Trophoblast cell (in vitro differentiated cells and primary cell): Measurements from ENCODE around the gene UPP2.

Source experiments
- DNase-seq, 2 donors: peaks; one replicate each; pipeline ENCODE4 v3.0.0-alpha.2; 2016
- H2AFZ ChIP-seq: 2 replicates; pipeline ENCODE4 v1.6.1; 2013; ENCODE audit warnings: low read length, moderate library complexity, mild to moderate bottlenecking; ENCODE audit not compliant: insufficient read depth, poor library complexity
- H2AK5ac ChIP-seq: 2 replicates; pipeline ENCODE4 v1.6.1; 2013; ENCODE audit warnings: mild to moderate bottlenecking, low read length
- H2BK120ac ChIP-seq: 2 replicates; pipeline ENCODE4 v1.6.1; 2013; ENCODE audit warnings: low read length, mild to moderate bottlenecking, moderate library complexity; ENCODE audit not compliant: insufficient read depth, poor library complexity
- H2BK12ac ChIP-seq: 2 replicates; pipeline ENCODE4 v1.6.1; 2013; ENCODE audit warnings: mild to moderate bottlenecking, low read length, moderate library complexity
- H2BK5ac ChIP-seq: 2 replicates; pipeline ENCODE4 v1.6.1; 2013; ENCODE audit warnings: low read length, low read depth, moderate library complexity, mild to moderate bottlenecking; ENCODE audit not compliant: poor library complexity
- H3K14ac ChIP-seq: 2 replicates; pipeline ENCODE4 v1.6.1; 2013; ENCODE audit warnings: mild to moderate bottlenecking, low read length
- H3K18ac ChIP-seq: 2 replicates; pipeline ENCODE4 v1.6.1; 2013; ENCODE audit warnings: mild to moderate bottlenecking, low read length
- H3K23ac ChIP-seq: 2 replicates; pipeline ENCODE4 v1.6.1; 2013; ENCODE audit warnings: low read length
- H3K27ac ChIP-seq: 2 replicates; pipeline ENCODE4 v1.5.1; 2013; ENCODE audit warnings: low read depth, mild to moderate bottlenecking, inconsistent platforms, low read length, moderate library complexity
- H3K27me3 ChIP-seq: 2 replicates; pipeline ENCODE4 v1.6.1; 2013; ENCODE audit warnings: inconsistent platforms, mild to moderate bottlenecking, low read length, moderate library complexity; ENCODE audit not compliant: insufficient read depth
- H3K36me3 ChIP-seq, 2 experiments: 1 replicate in 1 of 2; 2 replicates in 1 of 2; pipeline ENCODE4 v1.6.1; 2013; ENCODE audit warnings: low read length in 2 of 2, mild to moderate bottlenecking in 2 of 2, moderate library complexity in 1 of 2; ENCODE audit not compliant: insufficient read depth in 2 of 2, control insufficient read depth in 1 of 2
- H3K4ac ChIP-seq: 2 replicates; pipeline ENCODE4 v1.6.1; 2013; ENCODE audit warnings: low read depth, mild to moderate bottlenecking, low read length, moderate library complexity
- H3K4me1 ChIP-seq, 2 experiments: 1 replicate in 1 of 2; 2 replicates in 1 of 2; pipeline ENCODE4 v1.6.1; 2013; ENCODE audit warnings: low read length in 2 of 2, mild to moderate bottlenecking in 2 of 2, moderate library complexity in 1 of 2; ENCODE audit not compliant: insufficient read depth in 2 of 2, control insufficient read depth in 1 of 2
- H3K4me2 ChIP-seq: 2 replicates; pipeline ENCODE4 v1.6.1; 2013; ENCODE audit warnings: inconsistent platforms, mild to moderate bottlenecking, low read length, moderate library complexity
- H3K4me3 ChIP-seq: 2 replicates; pipeline ENCODE4 v1.5.1; 2013; ENCODE audit warnings: mild to moderate bottlenecking, low read depth, low read length, inconsistent platforms
- H3K79me1 ChIP-seq: one replicate; pipeline ENCODE4 v1.6.1; 2013; ENCODE audit warnings: low read length
- H3K79me2 ChIP-seq: 2 replicates; pipeline ENCODE4 v1.6.1; 2013; ENCODE audit warnings: low read length, mild to moderate bottlenecking; ENCODE audit not compliant: control insufficient read depth, insufficient read depth, poor library complexity
- H3K9ac ChIP-seq: 2 replicates; pipeline ENCODE4 v1.6.1; 2013; ENCODE audit warnings: mild to moderate bottlenecking, low read length
- H3K9me3 ChIP-seq: 2 replicates; pipeline ENCODE4 v1.6.1; 2013; ENCODE audit warnings: low read depth, mild to moderate bottlenecking, control low read depth, inconsistent platforms, low read length; ENCODE audit not compliant: insufficient read depth
- H4K12ac ChIP-seq: 2 replicates; pipeline ENCODE4 v1.6.1; 2013; ENCODE audit warnings: low read depth, mild to moderate bottlenecking, low read length, moderate library complexity
- H4K8ac ChIP-seq: 2 replicates; pipeline ENCODE4 v1.6.1; 2013; ENCODE audit warnings: low read depth, mild to moderate bottlenecking, low read length, moderate library complexity
- H4K91ac ChIP-seq: one replicate; pipeline ENCODE4 v1.6.1; 2013; ENCODE audit warnings: low read depth, mild to moderate bottlenecking, low read length, moderate library complexity
- WGBS: extraction: QIAGEN DNeasy Blood & Tissue Kit; methylation state at CpG from one replicate; pipeline ENCODE4 v1.1.7; 2013; ENCODE audit warnings: missing lambda C conversion rate; ENCODE audit not compliant: insufficient read length, insufficient coverage; ENCODE audit errors: extremely low coverage; 5-methylcytosine and 5-hydroxymethylcytosine counted together

Gene UPP2

DNA sequence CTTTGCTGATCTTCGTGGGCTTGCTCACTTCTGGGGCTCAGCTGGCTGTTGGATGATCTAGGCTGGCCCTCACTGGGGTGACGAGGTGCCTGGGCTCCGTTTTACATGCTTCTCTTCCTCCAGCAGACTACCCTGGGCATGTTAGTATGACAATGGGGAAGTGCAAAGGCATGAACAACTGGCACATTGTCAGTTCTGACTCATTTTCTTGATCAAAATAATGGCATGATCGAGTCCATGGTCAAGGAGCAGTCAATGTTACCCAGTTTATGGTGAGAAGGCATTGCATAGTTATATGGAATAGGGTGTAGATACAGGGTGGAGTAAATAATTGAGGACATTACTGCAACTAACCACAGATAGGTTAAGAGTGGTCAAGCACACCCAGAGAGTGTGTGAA is 10.0 kb upstream of the UPP2 start:
- no peak overlapping the region for H2AFZ ChIP-seq
- H3K4me3 ChIP-seq: no peak overlapping the region
- DNase-seq: no peak
- H3K9ac ChIP-seq: no peak overlapping the region
- no peak overlapping the region for H3K4me2 ChIP-seq
- no peaks in the 10 kb centered on the region for H3K27me3 ChIP-seq
- H3K27ac ChIP-seq: no peak overlapping the region
- no peak overlapping the region for H3K4ac ChIP-seq
- H3K23ac ChIP-seq: no peak overlapping the region
- no peak overlapping the region for H2AK5ac ChIP-seq
- no peak overlapping the region for H2BK120ac ChIP-seq
- H3K79me2 ChIP-seq: no peaks in the 10 kb centered on the region
- no peak overlapping the region for H2BK5ac ChIP-seq
- H4K8ac ChIP-seq: no peak overlapping the region
- no CpG with 5 or more reads among the region's 4 CpGs for WGBS
- no peak overlapping the region for H2BK12ac ChIP-seq
- no peaks in the 10 kb centered on the region for H3K79me1 ChIP-seq
- H3K4me1 ChIP-seq: no peaks in the 10 kb centered on the region
- no peaks in the 10 kb centered on the region for H3K36me3 ChIP-seq
- H3K14ac ChIP-seq: no peak overlapping the region
- peaks cover 2% of the 10 kb centered on the region for H3K9me3 ChIP-seq
- no peak overlapping the region for H3K18ac ChIP-seq
- H4K12ac ChIP-seq: no peak overlapping the region
- no peak overlapping the region for H4K91ac ChIP-seq

DNA sequence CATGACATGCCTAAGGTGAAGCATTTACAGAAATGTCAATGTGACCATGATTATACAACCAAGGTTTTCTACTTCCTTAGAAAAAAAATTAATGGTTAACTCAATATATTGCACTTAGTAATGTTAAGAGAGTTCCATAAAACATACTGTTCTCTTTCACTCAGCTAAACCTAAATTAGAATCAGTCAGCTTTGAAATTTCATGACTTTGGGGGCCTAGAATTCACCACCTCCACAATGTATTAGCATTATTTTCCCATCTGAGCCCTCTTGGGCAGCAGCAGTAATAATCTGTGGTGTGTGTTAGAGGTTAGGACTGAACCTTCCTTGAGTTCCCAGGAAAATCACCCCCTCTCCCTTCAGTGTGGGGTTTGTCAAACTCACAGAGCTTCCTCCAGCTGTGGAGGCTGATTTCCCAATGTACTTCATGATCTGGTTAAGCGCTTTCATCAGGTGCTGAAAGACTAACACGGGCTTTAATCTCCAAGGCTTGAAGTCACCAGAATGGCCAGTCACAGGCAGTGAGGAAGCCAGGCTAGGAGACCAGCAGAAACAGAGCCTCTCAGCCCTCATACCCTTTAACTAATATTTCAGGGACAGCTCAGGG is 7.1 kb upstream of the UPP2 start:
- no peak overlapping the region for H2BK120ac ChIP-seq
- H3K4me2 ChIP-seq: no peak overlapping the region
- H3K14ac ChIP-seq: no peak overlapping the region
- no peak overlapping the region for H3K18ac ChIP-seq
- H3K4me3 ChIP-seq: no peak overlapping the region
- no CpG with 5 or more reads among the region's 2 CpGs for WGBS
- no peak overlapping the region for H4K91ac ChIP-seq
- no peak overlapping the region for H2BK5ac ChIP-seq
- H3K23ac ChIP-seq: no peak overlapping the region
- H4K8ac ChIP-seq: no peak overlapping the region
- no peaks in the 10 kb centered on the region for H3K4me1 ChIP-seq
- H4K12ac ChIP-seq: no peak overlapping the region
- H3K27me3 ChIP-seq: no peaks in the 10 kb centered on the region
- peaks cover 2% of the 10 kb centered on the region for H3K9me3 ChIP-seq
- no peak overlapping the region for H2AFZ ChIP-seq
- H3K9ac ChIP-seq: no peak overlapping the region
- no peaks in the 10 kb centered on the region for H3K79me2 ChIP-seq
- H3K27ac ChIP-seq: no peak overlapping the region
- no peak for DNase-seq
- no peaks in the 10 kb centered on the region for H3K36me3 ChIP-seq
- H3K4ac ChIP-seq: no peak overlapping the region
- no peak overlapping the region for H2BK12ac ChIP-seq
- H2AK5ac ChIP-seq: no peak overlapping the region
- H3K79me1 ChIP-seq: no peaks in the 10 kb centered on the region

DNA sequence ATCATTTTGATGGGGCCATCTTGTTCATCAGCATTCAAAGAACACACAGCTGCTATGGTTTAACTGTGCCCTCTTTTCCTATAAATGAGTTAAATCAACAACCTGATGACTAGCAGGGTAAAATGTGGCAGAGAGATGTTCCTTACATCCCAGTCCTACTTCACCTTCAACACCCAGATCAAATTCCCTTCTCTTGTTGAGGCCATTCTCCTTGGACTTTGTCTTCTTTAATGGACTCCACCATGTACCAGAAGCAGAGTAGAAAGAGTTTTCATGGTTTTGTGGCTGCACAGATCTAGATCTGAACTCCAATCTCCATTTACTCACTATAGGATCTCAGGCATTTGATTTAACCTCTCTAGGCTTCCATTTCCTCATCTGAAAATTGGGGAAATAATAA is 6.4 kb upstream of the UPP2 start:
- Histone ChIP-seq H3K79me2 (no peaks in the 10 kb centered on the region), H4K91ac (no peak overlapping the region), H3K9ac (no peak overlapping the region), H3K9me3 (peaks cover 2% of the 10 kb centered on the region), H3K4me1 (no peaks in the 10 kb centered on the region), H3K14ac (no peak overlapping the region), H2AFZ (no peak overlapping the region), H2BK120ac (no peak overlapping the region), H3K27me3 (no peaks in the 10 kb centered on the region), H4K8ac (no peak overlapping the region), H3K36me3 (no peaks in the 10 kb centered on the region), H3K4me2 (no peak overlapping the region), H3K18ac (no peak overlapping the region), H3K79me1 (no peaks in the 10 kb centered on the region), H3K4ac (no peak overlapping the region), H2AK5ac (no peak overlapping the region), H2BK5ac (no peak overlapping the region), H3K27ac (no peak overlapping the region), H3K4me3 (no peak overlapping the region), H4K12ac (no peak overlapping the region), H2BK12ac (no peak overlapping the region), H3K23ac (no peak overlapping the region)
- DNase-seq: no peak

DNA sequence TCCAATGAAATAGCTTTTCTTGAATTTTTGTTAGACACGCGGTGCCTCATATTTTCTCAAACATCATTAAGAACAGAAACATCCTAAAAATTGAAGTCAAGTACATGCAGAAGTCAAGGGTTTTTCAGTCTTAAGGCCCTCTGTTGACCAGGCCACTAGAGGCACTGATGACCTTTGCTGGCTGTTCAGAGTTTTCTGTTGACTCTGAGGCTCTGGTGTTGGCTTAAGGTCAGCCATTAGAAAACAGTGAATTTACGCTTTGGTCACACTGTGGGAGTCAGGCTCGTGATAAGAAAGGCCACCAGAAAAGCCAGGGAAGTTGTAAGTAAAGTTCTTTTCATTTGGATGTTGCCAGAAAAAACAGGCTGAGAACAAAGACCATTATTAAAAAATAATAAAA is 5.8 kb upstream of the UPP2 start:
- Histone ChIP-seq H3K27ac (no peak overlapping the region), H3K9me3 (peaks cover 2% of the 10 kb centered on the region), H2BK120ac (no peak overlapping the region), H2AK5ac (no peak overlapping the region), H3K18ac (no peak overlapping the region), H3K36me3 (no peaks in the 10 kb centered on the region), H4K91ac (no peak overlapping the region), H3K9ac (no peak overlapping the region), H3K4ac (no peak overlapping the region), H4K8ac (no peak overlapping the region), H3K79me2 (no peaks in the 10 kb centered on the region), H3K14ac (no peak overlapping the region), H2AFZ (no peak overlapping the region), H2BK5ac (no peak overlapping the region), H3K4me1 (no peaks in the 10 kb centered on the region), H3K4me2 (no peak overlapping the region), H4K12ac (no peak overlapping the region), H3K79me1 (no peaks in the 10 kb centered on the region), H2BK12ac (no peak overlapping the region), H3K27me3 (no peaks in the 10 kb centered on the region), H3K4me3 (no peak overlapping the region), H3K23ac (no peak overlapping the region)
- DNase-seq: no peak
- WGBS: no CpG with 5 or more reads among the region's 4 CpGs
